GM12874 (cell line): ENCODE results near the gene BUB1.

Experiments
- TF ChIP-seq, protein P1 (sequence below): IDR thresholded peaks from 2 replicates; pipeline ENCODE4 v1.5.1; 2011; ENCODE audit warnings: low read depth, mild to moderate bottlenecking, control low read depth, low read length, moderate library complexity; ENCODE audit not compliant: insufficient read depth

BUB1 gene

DNA sequence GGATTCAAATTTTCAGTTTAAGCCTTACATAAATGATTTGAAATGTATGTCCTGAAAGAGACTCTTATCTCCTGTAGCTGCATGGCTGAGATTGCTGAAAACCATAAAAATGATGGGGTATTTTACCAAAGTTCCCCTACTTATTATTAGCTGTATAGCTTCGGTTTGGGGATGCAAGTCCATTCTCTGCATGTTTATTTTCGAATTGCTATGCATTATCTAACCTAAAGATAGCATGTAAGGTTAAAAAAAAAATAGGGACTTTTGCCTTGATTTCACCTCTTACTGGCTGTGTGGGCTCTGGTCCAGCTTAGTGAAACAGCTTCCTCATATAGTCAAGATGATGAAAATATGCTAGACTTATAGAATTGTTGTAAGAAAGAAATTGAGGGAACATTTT, 40.5 kb upstream of the BUB1 start:
- TF ChIP-seq, protein P1, sequence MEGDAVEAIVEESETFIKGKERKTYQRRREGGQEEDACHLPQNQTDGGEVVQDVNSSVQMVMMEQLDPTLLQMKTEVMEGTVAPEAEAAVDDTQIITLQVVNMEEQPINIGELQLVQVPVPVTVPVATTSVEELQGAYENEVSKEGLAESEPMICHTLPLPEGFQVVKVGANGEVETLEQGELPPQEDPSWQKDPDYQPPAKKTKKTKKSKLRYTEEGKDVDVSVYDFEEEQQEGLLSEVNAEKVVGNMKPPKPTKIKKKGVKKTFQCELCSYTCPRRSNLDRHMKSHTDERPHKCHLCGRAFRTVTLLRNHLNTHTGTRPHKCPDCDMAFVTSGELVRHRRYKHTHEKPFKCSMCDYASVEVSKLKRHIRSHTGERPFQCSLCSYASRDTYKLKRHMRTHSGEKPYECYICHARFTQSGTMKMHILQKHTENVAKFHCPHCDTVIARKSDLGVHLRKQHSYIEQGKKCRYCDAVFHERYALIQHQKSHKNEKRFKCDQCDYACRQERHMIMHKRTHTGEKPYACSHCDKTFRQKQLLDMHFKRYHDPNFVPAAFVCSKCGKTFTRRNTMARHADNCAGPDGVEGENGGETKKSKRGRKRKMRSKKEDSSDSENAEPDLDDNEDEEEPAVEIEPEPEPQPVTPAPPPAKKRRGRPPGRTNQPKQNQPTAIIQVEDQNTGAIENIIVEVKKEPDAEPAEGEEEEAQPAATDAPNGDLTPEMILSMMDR: no peak

DNA sequence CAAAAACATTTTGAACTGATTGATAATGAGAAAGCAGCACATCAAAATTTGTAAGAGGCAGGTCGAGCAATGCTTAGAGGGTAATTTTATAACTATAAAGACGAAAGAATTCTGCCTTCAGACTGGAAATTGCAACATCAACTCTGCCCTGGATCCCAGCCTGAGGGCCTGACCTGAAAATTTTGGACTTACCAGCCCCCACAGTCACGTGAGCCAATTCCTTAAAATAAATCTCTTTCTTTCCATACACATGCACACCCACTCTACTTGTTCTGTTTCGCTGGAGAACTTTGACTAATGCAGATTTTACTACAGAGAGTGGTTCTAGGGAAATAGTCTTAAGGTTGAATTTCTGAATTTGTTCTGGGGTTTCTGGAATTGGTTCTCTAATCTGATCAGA, 39.9 kb upstream of the BUB1 start:
- TF ChIP-seq, protein P1: no peak

DNA sequence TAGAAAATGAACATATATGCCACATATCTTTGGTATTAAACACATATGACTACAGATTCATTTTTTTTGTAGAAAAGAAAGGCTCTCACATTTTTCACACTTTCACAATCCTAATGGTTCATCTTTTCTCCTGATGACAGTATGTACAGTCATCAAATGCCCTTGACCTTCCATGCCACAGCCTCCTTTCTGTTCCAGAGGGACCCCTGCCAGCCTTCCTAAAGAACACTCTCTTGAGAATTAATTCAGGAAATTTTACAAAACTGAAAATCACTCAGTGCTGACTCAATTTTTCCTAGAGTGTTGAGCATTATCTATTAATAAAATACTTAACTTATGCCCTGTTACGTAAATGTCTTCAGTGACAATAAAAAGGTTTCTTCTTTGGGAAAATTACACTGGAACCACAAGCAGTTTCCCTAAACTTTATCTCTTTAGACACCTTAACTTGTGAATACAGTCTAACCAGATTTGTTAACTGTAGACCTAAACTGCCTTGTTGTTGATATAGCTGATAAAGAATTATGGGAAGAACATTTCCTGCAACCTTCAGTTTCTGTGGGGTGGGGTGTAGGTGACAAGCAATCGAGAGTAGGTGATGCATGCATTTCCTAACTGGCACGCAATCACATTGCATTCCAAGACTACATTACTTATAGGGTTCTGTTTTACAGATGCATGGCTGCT, 39.2 kb upstream of the BUB1 start:
- TF ChIP-seq, protein P1: no peak

- TF ChIP-seq, protein P1: no peak
Observed at GRCh38 chr2:110714452-110715224, 36.8 kb upstream of the BUB1 start.

DNA sequence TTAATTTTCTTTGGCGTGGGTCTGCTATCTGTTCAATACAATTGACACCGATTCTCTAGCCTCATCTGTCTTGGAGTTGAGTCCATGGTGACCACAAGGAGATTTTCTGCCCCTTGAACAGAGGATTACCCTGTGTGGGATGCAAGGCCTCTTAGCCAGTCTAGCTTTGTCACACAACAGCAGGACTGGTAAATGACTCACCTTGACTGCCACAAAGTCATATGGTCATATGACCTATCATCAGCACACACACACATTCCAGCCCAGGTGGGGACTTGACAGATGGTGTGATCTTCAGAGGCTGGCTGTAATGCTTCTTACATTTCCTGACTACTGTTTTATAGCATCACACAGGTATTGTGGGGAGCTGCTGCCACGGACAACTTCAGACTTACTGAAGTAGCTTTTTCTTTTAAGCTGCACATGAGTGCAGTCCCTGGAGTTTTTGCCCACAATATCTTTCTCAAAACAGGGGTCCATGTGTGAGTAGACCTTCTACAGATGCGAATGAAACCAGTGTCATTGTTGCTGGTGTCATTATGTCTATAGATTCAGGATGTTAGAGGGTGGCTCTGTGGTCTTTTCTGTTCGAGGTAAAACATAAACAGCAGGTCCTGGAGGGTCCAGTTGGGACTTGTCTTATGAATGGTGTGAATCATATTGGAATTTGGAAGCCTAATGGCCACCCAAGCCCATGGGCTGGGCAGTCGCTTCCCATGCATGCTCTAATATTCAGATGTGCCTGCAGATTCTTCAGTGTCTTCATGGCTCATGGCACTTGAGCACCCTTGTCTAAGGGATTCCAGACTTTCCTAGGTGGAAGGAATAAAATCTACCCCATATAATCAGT, 35.9 kb upstream of the BUB1 start:
- TF ChIP-seq, protein P1: no peak

- TF ChIP-seq, protein P1: no peak
Observed at GRCh38 chr2:110712737-110713136, 34.9 kb upstream of the BUB1 start.

DNA sequence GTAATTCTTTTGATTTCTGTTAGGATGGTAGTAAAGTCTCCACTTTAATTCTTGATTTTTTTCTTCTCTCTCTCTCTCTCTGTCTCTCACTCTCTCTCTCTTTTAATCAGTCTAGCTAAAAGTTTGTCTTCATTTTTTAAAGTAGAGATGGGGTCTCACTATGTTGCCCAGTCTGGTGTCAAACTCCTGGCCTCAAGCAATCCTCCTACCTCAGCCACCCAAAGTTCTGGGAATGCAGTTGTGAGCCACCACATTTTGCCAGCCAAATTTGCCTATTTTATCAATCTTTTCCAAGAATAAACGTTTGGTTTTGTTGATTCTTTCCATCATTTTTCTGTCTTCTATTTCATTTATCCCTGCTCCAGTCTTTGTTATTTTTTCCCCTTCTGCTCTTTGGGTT, 30.6 kb upstream of the BUB1 start:
- TF ChIP-seq, protein P1: no peak
